Measurements from ENCODE around the gene PHF19.

PHF19 gene

GRCh38 chr9:120876842-120877240, at the start of gene PHF19:
TSS of gene PHF19 (minus strand) at chr9:120877188. CDS start at chr9:120874741, 2,447 bp downstream.
- DNase-seq (ENCODE audit: low read depth, low spot score): no peak

- no peak for DNase-seq (ENCODE audit: low read depth, low spot score)
These were observed 49.5 kb upstream of the PHF19 start, which contains the start of gene TRAF1 for GRCh38 chr9:120926397-120926928. TSS of gene TRAF1 (minus strand) at chr9:120926796. CDS start at chr9:120926075, 721 bp downstream.

GRCh38 chr9:120925535-120926396, 48.8 kb upstream of the PHF19 start:
- DNase-seq (ENCODE audit: low read depth, low spot score): peak; percentile 54

- DNase-seq (ENCODE audit: low read depth, low spot score): no peak
These were observed 47.9 kb upstream of the PHF19 start for GRCh38 chr9:120924698-120925534.

- DNase-seq (ENCODE audit: low read depth, low spot score): no peak
These were observed 46.8 kb upstream of the PHF19 start for GRCh38 chr9:120923620-120924328.

GRCh38 chr9:120922404-120923195, 45.6 kb upstream of the PHF19 start:
- no peak for DNase-seq (ENCODE audit: low read depth, low spot score)

- DNase-seq (ENCODE audit: low read depth, low spot score): no peak
These were observed 44.7 kb upstream of the PHF19 start for GRCh38 chr9:120921661-120922181.

- DNase-seq (ENCODE audit: low read depth, low spot score): no peak
These were observed 43.8 kb upstream of the PHF19 start for GRCh38 chr9:120920806-120921178.

GRCh38 chr9:120919843-120920805, 43.1 kb upstream of the PHF19 start:
- no peak for DNase-seq (ENCODE audit: low read depth, low spot score)

GRCh38 chr9:120918931-120919842, 42.2 kb upstream of the PHF19 start:
- no peak for DNase-seq (ENCODE audit: low read depth, low spot score)

GRCh38 chr9:120917929-120918762, 41.2 kb upstream of the PHF19 start:
- DNase-seq (ENCODE audit: low read depth, low spot score): no peak

- DNase-seq (ENCODE audit: low read depth, low spot score): no peak
These were observed 40.2 kb upstream of the PHF19 start for GRCh38 chr9:120916991-120917880.

GRCh38 chr9:120916588-120916987, 39.6 kb upstream of the PHF19 start:
- DNase-seq (ENCODE audit: low read depth, low spot score): no peak

- no peak for DNase-seq (ENCODE audit: low read depth, low spot score)
These were observed 39.0 kb upstream of the PHF19 start for GRCh38 chr9:120915854-120916470.

- DNase-seq (ENCODE audit: low read depth, low spot score): no peak
These were observed 38.0 kb upstream of the PHF19 start for GRCh38 chr9:120914953-120915352.

- no peak for DNase-seq (ENCODE audit: low read depth, low spot score)
These were observed 37.4 kb upstream of the PHF19 start for GRCh38 chr9:120914396-120914795.

Data from activated naive CD8-positive, alpha-beta T cell treated with anti-CD3 and anti-CD28 coated beads, Interleukin-2, amount 50 U/mL, for 16 hours (primary cell).